ENCODE results near the gene LSM10.

Gene LSM10

GRCh38 chr1:36365381-36365780 lies 32.3 kb downstream of the LSM10 start:
- no peak for TF ChIP-seq CTCF (IDR thresholded peaks at IDR 0.05)
- Histone ChIP-seq H3K4me3 (no peak overlapping the region), H3K27ac (peak overlapping the region; percentile 13 to 35)
- DNase-seq (ENCODE audit: low spot score): no peak

GRCh38 chr1:36359911-36360550 lies 37.7 kb downstream of the LSM10 start:
- DNase-seq (ENCODE audit: low spot score): no peak
- H3K4me3 ChIP-seq: no peak overlapping the region
- no peak overlapping the region for H3K27ac ChIP-seq
- TF ChIP-seq CTCF (IDR thresholded peaks at IDR 0.05): no peak

- Histone ChIP-seq H3K27ac (no peak overlapping the region), H3K4me3 (no peak overlapping the region)
- no peak for TF ChIP-seq CTCF (IDR thresholded peaks at IDR 0.05)
- no peak for DNase-seq (ENCODE audit: low spot score)
Observed at GRCh38 chr1:36359383-36359782, 38.3 kb downstream of the LSM10 start.

DNA sequence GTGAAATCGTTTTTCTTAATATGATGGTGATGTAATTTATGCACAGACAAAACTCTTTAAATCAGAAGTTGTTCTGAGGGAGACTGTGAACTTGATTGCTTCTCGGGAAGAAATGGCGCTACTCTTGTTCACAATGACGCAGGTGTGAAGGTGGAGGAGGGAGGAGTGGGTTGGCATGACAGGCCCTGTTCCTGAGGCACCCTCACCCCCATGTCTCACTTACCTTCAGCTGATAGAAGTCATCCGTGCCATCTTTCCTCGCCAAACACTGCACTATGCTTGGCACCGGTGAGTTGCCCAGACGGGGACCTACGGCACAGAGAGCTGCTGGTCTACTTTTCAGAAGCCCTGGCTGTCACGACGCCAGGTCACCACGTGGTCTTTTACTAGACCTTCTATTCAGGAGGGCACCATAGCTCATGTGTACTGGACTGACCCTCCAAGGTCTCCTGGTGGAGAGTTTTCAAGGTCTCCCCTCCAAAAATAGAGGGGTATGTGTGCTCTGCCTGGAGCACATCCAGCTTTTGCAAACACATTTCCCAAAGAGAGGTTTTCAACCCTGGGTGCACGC lies 39.1 kb downstream of the LSM10 start:
- no peak overlapping the region for H3K27ac ChIP-seq
- no peak for TF ChIP-seq CTCF (IDR thresholded peaks at IDR 0.05)
- no peak for DNase-seq (ENCODE audit: low spot score)
- no peak overlapping the region for H3K4me3 ChIP-seq

GRCh38 chr1:36355811-36356210 lies 41.9 kb downstream of the LSM10 start:
- no peak for TF ChIP-seq CTCF (IDR thresholded peaks at IDR 0.05)

GRCh38 chr1:36354486-36354885 lies 43.2 kb downstream of the LSM10 start:
- Histone ChIP-seq H3K4me3 (no peak overlapping the region), H3K27ac (no peak overlapping the region)
- no peak for DNase-seq (ENCODE audit: low spot score)
- TF ChIP-seq CTCF (IDR thresholded peaks at IDR 0.05): no peak

More at GRCh38 chr1:36355811-36356210, 41.9 kb downstream of the LSM10 start:
- Histone ChIP-seq H3K4me3 (no peak overlapping the region), H3K27ac (no peak overlapping the region)
- DNase-seq (ENCODE audit: low spot score): no peak
